Endothelial cell of umbilical vein (primary cell): Measurements from ENCODE around the gene MINDY4. TPM values are rescaled to one million over a fixed set of nuclear protein-coding genes. Genes with fewer than 3 reads are reported as not detected.

Experiments used
- BruUV-seq: library from RNA; stranded (reverse); fragments of 400-500 nt; replicated peaks from 2 replicates; lab custom pipeline; 2021; lab: Mats Ljungman, UMichigan
- CTCF ChIA-PET: fragments of 300-600, 350-600 bp; sonication (Branson Sonifier 250); formaldehyde crosslinking; loops from one replicate; lab custom pipeline; 2021; ENCODE audit warnings: antibody characterized with exemption, inconsistent platforms; lab: Charles Lee
- POLR2A ChIA-PET: fragments of 300-600, 350-600 bp; sonication (Branson Sonifier 250); formaldehyde crosslinking; loops from one replicate; lab custom pipeline; 2021; ENCODE audit warnings: antibody characterized with exemption, inconsistent platforms; lab: Charles Lee
- DNase-seq: peaks from one replicate; pipeline ENCODE4 v3.0.0-alpha.2; 2011; ENCODE audit warnings: low read depth, low spot score
- FAIRE-seq: peaks from 2 replicates; lab custom pipeline; 2011; peaks lifted over from hg19 to GRCh38; lab: Jason Lieb, UNC
- H2AFZ ChIP-seq: 2 replicates; pipeline ENCODE4 v1.6.0; 2012; ENCODE audit warnings: low read depth, low read length, control low read depth, inconsistent platforms
- H3K27ac ChIP-seq: 2 replicates; pipeline ENCODE4 v1.5.1; 2011; ENCODE audit warnings: low read depth, mild to moderate bottlenecking, control low read depth, low read length, moderate library complexity; ENCODE audit not compliant: insufficient read depth
- H3K27me3 ChIP-seq, 2 experiments: 2 replicates each; pipeline versions ENCODE4 v1.6.0 to v1.6.1; 2011; ENCODE audit warnings: low read length in 2 of 2, mixed read lengths in 1 of 2; ENCODE audit not compliant: control insufficient read depth in 2 of 2, insufficient read depth in 2 of 2
- H3K36me3 ChIP-seq, 2 experiments: 2 replicates in 1 of 2; 3 replicates in 1 of 2; pipeline ENCODE4 v1.5.1; 2011; ENCODE audit warnings: low read length in 2 of 2, mild to moderate bottlenecking in 1 of 2, moderate library complexity in 1 of 2; ENCODE audit not compliant: control insufficient read depth in 2 of 2, insufficient read depth in 2 of 2; ENCODE audit errors: extremely low read depth in 1 of 2
- H3K4me1 ChIP-seq: 3 replicates; pipeline ENCODE4 v1.5.1; 2011; ENCODE audit warnings: mild to moderate bottlenecking, low read length; ENCODE audit not compliant: control insufficient read depth, insufficient read depth; ENCODE audit errors: extremely low read depth
- H3K4me2 ChIP-seq: 2 replicates; pipeline ENCODE4 v1.6.1; 2011; ENCODE audit warnings: low read length, control low read depth, mixed read lengths; ENCODE audit not compliant: insufficient read depth
- H3K4me3 ChIP-seq, 3 experiments: fragments of 200-600 bp in 1 of 3; sonication (generic), shearing (Covaris generic) in 1 of 3; replicated peaks in 1 of 3; 2 replicates each; pipeline ENCODE4 v1.5.1; 2011 to 2016; ENCODE audit warnings: control low read depth in 3 of 3, low read length in 3 of 3, mild to moderate bottlenecking in 2 of 3, inconsistent platforms in 1 of 3, low read depth in 1 of 3, moderate library complexity in 1 of 3; ENCODE audit not compliant: insufficient read depth in 1 of 3
- H3K79me2 ChIP-seq: 2 replicates; pipeline ENCODE4 v1.6.0; 2012; ENCODE audit warnings: low read length, inconsistent platforms; ENCODE audit not compliant: control insufficient read depth, insufficient read depth
- H3K9ac ChIP-seq: replicated peaks from 2 replicates; pipeline ENCODE3; 2011; ENCODE audit warnings: low read length, control low read depth; ENCODE audit not compliant: insufficient read depth; ENCODE audit errors: extremely low read depth
- H3K9me1 ChIP-seq: replicated peaks from 3 replicates; pipeline ENCODE4 v1.6.0; 2011; ENCODE audit warnings: mild to moderate bottlenecking, low read length; ENCODE audit not compliant: control insufficient read depth, insufficient read depth; ENCODE audit errors: extremely low read depth
- H3K9me3 ChIP-seq: replicated peaks from 2 replicates; pipeline ENCODE4 v1.5.1; 2012; ENCODE audit warnings: low read length, inconsistent platforms; ENCODE audit not compliant: control insufficient read depth, insufficient read depth
- H4K20me1 ChIP-seq: replicated peaks from 2 replicates; pipeline ENCODE3; 2011; ENCODE audit warnings: mild to moderate bottlenecking, low read length; ENCODE audit not compliant: control insufficient read depth, insufficient read depth; ENCODE audit errors: extremely low read depth
- EZH2 ChIP-seq: IDR thresholded peaks from 2 replicates; pipeline ENCODE4 v1.6.1; 2012; ENCODE audit warnings: borderline replicate concordance, low read depth, mild to moderate bottlenecking, moderate library complexity, low read length, inconsistent platforms; ENCODE audit not compliant: severe bottlenecking
- FOS ChIP-seq: IDR thresholded peaks from 2 replicates; pipeline ENCODE4 v1.6.1; 2011; ENCODE audit warnings: mild to moderate bottlenecking, low read length, moderate library complexity, borderline replicate concordance; ENCODE audit not compliant: insufficient read depth
- GATA2 ChIP-seq: IDR thresholded peaks from 2 replicates; pipeline ENCODE4 v1.7.0; 2011; ENCODE audit warnings: low read depth, mild to moderate bottlenecking, moderate library complexity, mixed read lengths, low read length; ENCODE audit not compliant: insufficient read length, insufficient read depth
- JUN ChIP-seq: IDR thresholded peaks from 2 replicates; pipeline ENCODE4 v1.6.1; 2011; ENCODE audit warnings: borderline replicate concordance, low read depth; ENCODE audit not compliant: insufficient read length, insufficient read depth
- MYC ChIP-seq: IDR thresholded peaks from one replicate; pipeline ENCODE4 v1.6.1; 2011; ENCODE audit warnings: mild to moderate bottlenecking, low read depth, low read length
- POLR2A ChIP-seq: IDR thresholded peaks from 2 replicates; pipeline ENCODE4 v1.6.1; 2012; ENCODE audit warnings: low read depth, mild to moderate bottlenecking, control low read depth, low read length
- POLR2AphosphoS5 ChIP-seq: IDR thresholded peaks from 2 replicates; pipeline ENCODE4 v1.6.1; 2012; ENCODE audit warnings: low read depth, mild to moderate bottlenecking, control low read depth, low read length, moderate library complexity; ENCODE audit not compliant: insufficient read depth
- dilution Hi-C: fragments of 300-500 bp; cut with MboI; formaldehyde crosslinking; loops from one replicate; pipeline ENCODE4 v1.15.0; 2019; ENCODE audit warnings: low sequenced_read_pairs; ENCODE audit not compliant: extremely low pct_ligation_motif_present
- intact Hi-C: fragments of 100-400 bp; cut with micrococcal nuclease; formaldehyde crosslinking; loops from one replicate; pipeline ENCODE4 v1.10.0; 2022
- polyA plus RNA-seq, 4 experiments: library from polyadenylated mRNA; depleted of rRNA in 3 of 4; stranded (reverse) in 3 of 4; unstranded in 1 of 4; fragments of >200 nt; gene quantifications; 2 replicates each; pipeline versions ENCODE4 v1.2.1 to v1.2.3, GENCODE V29; 2011 to 2012; ENCODE audit warnings: missing spikeins in 1 of 4
- total RNA-seq: library from RNA; stranded (reverse); gene quantifications from 2 replicates; pipeline ENCODE4 v1.2.3, GENCODE V29; 2021
- TF ChIP-seq, protein P1 (sequence below): IDR thresholded peaks from 2 replicates; pipeline ENCODE4 v1.6.1; 2011; ENCODE audit not compliant: insufficient read depth, insufficient read length
- TF ChIP-seq, protein P2 (sequence below), 2 donors: IDR thresholded peaks; 1 replicate in 1 of 2; 2 replicates in 1 of 2; pipeline ENCODE4 v1.5.1; 2011; ENCODE audit warnings: low read length in 2 of 2, mild to moderate bottlenecking in 2 of 2, moderate library complexity in 2 of 2, control low read depth in 1 of 2, inconsistent platforms in 1 of 2, low read depth in 1 of 2; ENCODE audit not compliant: insufficient read depth in 1 of 2; ENCODE audit errors: extremely low read depth in 1 of 2

The MINDY4 gene
- total and polyA plus RNA-seq, 2 donors (not counting 3 experiments of a cell fraction or from before 2014, with no cell fraction given), result 2.2 to 4.7 TPM

DNA sequence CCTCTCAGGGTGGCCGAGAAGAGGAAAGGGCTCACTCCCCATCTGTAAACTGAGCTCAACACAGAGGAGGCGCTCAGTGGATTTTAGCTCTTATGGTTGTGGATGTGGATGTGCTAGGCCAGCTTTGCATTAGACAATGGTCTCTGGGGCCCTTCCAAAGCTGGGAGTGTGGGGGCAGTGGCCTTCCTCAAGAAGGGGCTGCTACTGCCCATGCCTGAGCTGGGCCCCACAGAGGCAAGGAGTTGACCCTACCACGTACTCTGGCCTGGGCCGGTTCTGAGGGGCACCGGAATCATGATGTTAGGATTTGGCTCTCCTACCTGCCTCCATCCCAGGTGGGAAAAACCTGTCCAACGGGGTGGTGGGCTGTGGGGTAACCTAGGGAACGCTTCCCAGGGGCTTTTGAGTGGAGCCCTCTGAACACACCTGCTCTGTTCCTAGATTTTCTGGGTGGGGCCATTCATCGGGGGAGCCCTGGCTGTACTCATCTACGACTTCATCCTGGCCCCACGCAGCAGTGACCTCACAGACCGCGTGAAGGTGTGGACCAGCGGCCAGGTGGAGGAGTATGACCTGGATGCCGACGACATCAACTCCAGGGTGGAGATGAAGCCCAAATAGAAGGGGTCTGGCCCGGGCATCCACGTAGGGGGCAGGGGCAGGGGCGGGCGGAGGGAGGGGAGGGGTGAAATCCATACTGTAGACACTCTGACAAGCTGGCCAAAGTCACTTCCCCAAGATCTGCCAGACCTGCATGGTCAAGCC lies 152.0 kb downstream of the MINDY4 start:
- H3K4me2 ChIP-seq, result no peak overlapping the region
- no peaks in the 10 kb centered on the region for H3K9me1 ChIP-seq
- H3K9ac ChIP-seq, result no peak overlapping the region
- peaks cover 24% of the 10 kb centered on the region for H3K4me1 ChIP-seq
- H2AFZ ChIP-seq, result no peak overlapping the region
- no peak for TF ChIP-seq MYC
- TF ChIP-seq, protein P1, sequence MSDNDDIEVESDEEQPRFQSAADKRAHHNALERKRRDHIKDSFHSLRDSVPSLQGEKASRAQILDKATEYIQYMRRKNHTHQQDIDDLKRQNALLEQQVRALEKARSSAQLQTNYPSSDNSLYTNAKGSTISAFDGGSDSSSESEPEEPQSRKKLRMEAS, result no peak
- no peak for TF ChIP-seq POLR2AphosphoS5
- TF ChIP-seq, protein P2, sequence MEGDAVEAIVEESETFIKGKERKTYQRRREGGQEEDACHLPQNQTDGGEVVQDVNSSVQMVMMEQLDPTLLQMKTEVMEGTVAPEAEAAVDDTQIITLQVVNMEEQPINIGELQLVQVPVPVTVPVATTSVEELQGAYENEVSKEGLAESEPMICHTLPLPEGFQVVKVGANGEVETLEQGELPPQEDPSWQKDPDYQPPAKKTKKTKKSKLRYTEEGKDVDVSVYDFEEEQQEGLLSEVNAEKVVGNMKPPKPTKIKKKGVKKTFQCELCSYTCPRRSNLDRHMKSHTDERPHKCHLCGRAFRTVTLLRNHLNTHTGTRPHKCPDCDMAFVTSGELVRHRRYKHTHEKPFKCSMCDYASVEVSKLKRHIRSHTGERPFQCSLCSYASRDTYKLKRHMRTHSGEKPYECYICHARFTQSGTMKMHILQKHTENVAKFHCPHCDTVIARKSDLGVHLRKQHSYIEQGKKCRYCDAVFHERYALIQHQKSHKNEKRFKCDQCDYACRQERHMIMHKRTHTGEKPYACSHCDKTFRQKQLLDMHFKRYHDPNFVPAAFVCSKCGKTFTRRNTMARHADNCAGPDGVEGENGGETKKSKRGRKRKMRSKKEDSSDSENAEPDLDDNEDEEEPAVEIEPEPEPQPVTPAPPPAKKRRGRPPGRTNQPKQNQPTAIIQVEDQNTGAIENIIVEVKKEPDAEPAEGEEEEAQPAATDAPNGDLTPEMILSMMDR (IDR thresholded peaks at IDR 0.05; ENCODE audit: extremely low read depth in 1 of 2, insufficient read depth in 1 of 2, low read depth in 1 of 2, low read length in 2 of 2), result no peak
- TF ChIP-seq FOS, result no peak
- TF ChIP-seq POLR2A, result no peak
- TF ChIP-seq EZH2, result no peak
- no peak for TF ChIP-seq JUN
- TF ChIP-seq GATA2, result no peak
- dilution Hi-C loops (no loop called here), intact Hi-C loops (no loop called here)
- CTCF ChIA-PET, result interaction anchor here (1.0 to 2.0 kb wide), 2 partner anchors 10 to 15 kb away, joined by 3 to 10 read pairs; no protein-coding TSS in a partner anchor
- no peak overlapping the region for H3K4me3 ChIP-seq
- H3K27ac ChIP-seq, result no peak overlapping the region
- FAIRE-seq (no peak), DNase-seq (no peak)
- POLR2A ChIA-PET, result no interaction called here
- no peaks in the 10 kb centered on the region for H3K79me2 ChIP-seq
- H4K20me1 ChIP-seq, result no peaks in the 10 kb centered on the region
- peaks cover 0 to 5% of the 10 kb centered on the region in 2 experiments for H3K36me3 ChIP-seq
- no TSS peak for BruUV-seq
- no peaks in the 10 kb centered on the region for H3K9me3 ChIP-seq
- H3K27me3 ChIP-seq, result no peaks in the 10 kb centered on the region
